HL-60/S4 treated with phorbol 12-myristate 13-acetate at 8.2 ng/mL for 4 days and 3 days (cell line): ENCODE data around the gene FABP1.

Experiments used
- in situ Hi-C: fragments of 300-500 bp; cut with MboI; formaldehyde crosslinking; loops from 2 replicates; pipeline ENCODE4 v1.15.0; 2022; ENCODE audit warnings: low sequenced_read_pairs

FABP1 gene

GRCh38 chr2:88127888-88128653 lies at the start of gene FABP1:
FABP1 (minus strand) TSS chr2:88128062; CDS start chr2:88128017, 45 bp downstream.
- in situ Hi-C loops, result no loop called here

GRCh38 chr2:88177556-88177955 lies 49.7 kb upstream of the FABP1 start:
- in situ Hi-C loops, result no loop called here

GRCh38 chr2:88176352-88176984 lies 48.6 kb upstream of the FABP1 start:
- in situ Hi-C loops, result no loop called here

- in situ Hi-C loops, result no loop called here
Observed at GRCh38 chr2:88172882-88173281, 45.0 kb upstream of the FABP1 start.

- in situ Hi-C loops, result no loop called here
Observed at GRCh38 chr2:88171966-88172365, 44.1 kb upstream of the FABP1 start.

GRCh38 chr2:88170472-88170892 lies 42.6 kb upstream of the FABP1 start:
- in situ Hi-C loops, result no loop called here

- in situ Hi-C loops, result loop anchor here (10.0 kb wide), 1 partner anchor 104 kb away; the partner anchor contains the start of gene SMYD1
Observed at GRCh38 chr2:88168386-88168785, 40.5 kb upstream of the FABP1 start.

- in situ Hi-C loops, result loop anchor here (10.0 kb wide), 1 partner anchor 103 kb away; the partner anchor contains the start of gene SMYD1
Observed at GRCh38 chr2:88167740-88168139, 39.9 kb upstream of the FABP1 start.

GRCh38 chr2:88165332-88166003 lies 37.6 kb upstream of the FABP1 start:
- in situ Hi-C loops, result loop anchor here (10.0 kb wide), 1 partner anchor 101 kb away; the partner anchor contains the start of gene SMYD1

GRCh38 chr2:88161446-88162244 lies 33.8 kb upstream of the FABP1 start:
- in situ Hi-C loops, result loop anchor here (10.0 kb wide), 1 partner anchor 97 kb away; the partner anchor contains the start of gene SMYD1

- in situ Hi-C loops, result loop anchor here (10.0 kb wide), 1 partner anchor 96 kb away; the partner anchor contains the start of gene SMYD1
Observed at GRCh38 chr2:88160517-88160916, 32.7 kb upstream of the FABP1 start.

- in situ Hi-C loops, result loop anchor here (10.0 kb wide), 1 partner anchor 95 kb away; the partner anchor contains the start of gene SMYD1
Observed at GRCh38 chr2:88159955-88160415, 32.1 kb upstream of the FABP1 start.

GRCh38 chr2:88159481-88159880 lies 31.6 kb upstream of the FABP1 start:
- in situ Hi-C loops, result no loop called here

GRCh38 chr2:88148929-88149438 lies 21.1 kb upstream of the FABP1 start:
- in situ Hi-C loops, result no loop called here

GRCh38 chr2:88147145-88147544 lies 19.3 kb upstream of the FABP1 start:
- in situ Hi-C loops, result no loop called here

GRCh38 chr2:88146590-88146989 lies 18.7 kb upstream of the FABP1 start:
- in situ Hi-C loops, result no loop called here

GRCh38 chr2:88144914-88145497 lies 17.1 kb upstream of the FABP1 start:
- in situ Hi-C loops, result no loop called here

- in situ Hi-C loops, result no loop called here
Observed at GRCh38 chr2:88144271-88144670, 16.4 kb upstream of the FABP1 start.

- in situ Hi-C loops, result no loop called here
Observed at GRCh38 chr2:88141952-88142351, 14.1 kb upstream of the FABP1 start.

GRCh38 chr2:88139804-88140203 lies 11.9 kb upstream of the FABP1 start:
- in situ Hi-C loops, result no loop called here
